Suprapubic skin (tissue), 3 donors: Measurements from ENCODE around the gene ADAMTS9.

ENCODE experiments used
- CTCF ChIP-seq, 2 donors: fragments of 200-600 bp in 1 of 2; fragments of 450-650 bp in 1 of 2; sonication (generic) in 1 of 2; IDR thresholded peaks; one replicate each; pipeline ENCODE4 v1.5.1; 2016 to 2019; ENCODE audit warnings: antibody characterized with exemption in 2 of 2, mild to moderate bottlenecking in 1 of 2, moderate library complexity in 1 of 2
- POLR2A ChIP-seq, 2 donors: fragments of 450-650 bp; IDR thresholded peaks; one replicate each; pipeline ENCODE4 v1.6.1; 2017; ENCODE audit warnings: antibody characterized with exemption in 2 of 2, mild to moderate bottlenecking in 2 of 2, moderate library complexity in 2 of 2

GRCh38 chr3:64687781-64688604 is at the start of gene ADAMTS9:
- TF ChIP-seq POLR2A (IDR thresholded peaks at IDR 0.05) (peak in 1 of 2 donors; percentile 39), CTCF (IDR thresholded peaks at IDR 0.05) (no peak)
